ENCODE data around the gene TBKBP1. TPM values are rescaled to one million over a fixed set of nuclear protein-coding genes. Genes with fewer than 3 reads are reported as not detected.
"Not testable (repeated sequence)": the region's sequence is repeated elsewhere in the genome, so short reads cannot be mapped to it uniquely, and the experiment has no call there.

TBKBP1 gene
- total RNA-seq, 1 donor from 2014 or later: 6.3 TPM

GRCh38 chr17:47682138-47682537 is 11.8 kb upstream of the TBKBP1 start:
- DNase-seq (ENCODE audit: low read depth): no peak
- FAIRE-seq: no peak
- no peak overlapping the region for H3K4me3 ChIP-seq (ENCODE audit: low read depth, low read length)
- TF ChIP-seq, protein P1, sequence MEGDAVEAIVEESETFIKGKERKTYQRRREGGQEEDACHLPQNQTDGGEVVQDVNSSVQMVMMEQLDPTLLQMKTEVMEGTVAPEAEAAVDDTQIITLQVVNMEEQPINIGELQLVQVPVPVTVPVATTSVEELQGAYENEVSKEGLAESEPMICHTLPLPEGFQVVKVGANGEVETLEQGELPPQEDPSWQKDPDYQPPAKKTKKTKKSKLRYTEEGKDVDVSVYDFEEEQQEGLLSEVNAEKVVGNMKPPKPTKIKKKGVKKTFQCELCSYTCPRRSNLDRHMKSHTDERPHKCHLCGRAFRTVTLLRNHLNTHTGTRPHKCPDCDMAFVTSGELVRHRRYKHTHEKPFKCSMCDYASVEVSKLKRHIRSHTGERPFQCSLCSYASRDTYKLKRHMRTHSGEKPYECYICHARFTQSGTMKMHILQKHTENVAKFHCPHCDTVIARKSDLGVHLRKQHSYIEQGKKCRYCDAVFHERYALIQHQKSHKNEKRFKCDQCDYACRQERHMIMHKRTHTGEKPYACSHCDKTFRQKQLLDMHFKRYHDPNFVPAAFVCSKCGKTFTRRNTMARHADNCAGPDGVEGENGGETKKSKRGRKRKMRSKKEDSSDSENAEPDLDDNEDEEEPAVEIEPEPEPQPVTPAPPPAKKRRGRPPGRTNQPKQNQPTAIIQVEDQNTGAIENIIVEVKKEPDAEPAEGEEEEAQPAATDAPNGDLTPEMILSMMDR (IDR thresholded peaks at IDR 0.05; ENCODE audit: insufficient read depth, low read length, severe bottlenecking): no peak
- H3K36me3 ChIP-seq (ENCODE audit: control insufficient read depth, insufficient read depth, low read length): peaks cover 29% of the 10 kb centered on the region
- H3K27me3 ChIP-seq (ENCODE audit: control insufficient read depth, insufficient read depth, low read length): no peaks in the 10 kb centered on the region

DNA sequence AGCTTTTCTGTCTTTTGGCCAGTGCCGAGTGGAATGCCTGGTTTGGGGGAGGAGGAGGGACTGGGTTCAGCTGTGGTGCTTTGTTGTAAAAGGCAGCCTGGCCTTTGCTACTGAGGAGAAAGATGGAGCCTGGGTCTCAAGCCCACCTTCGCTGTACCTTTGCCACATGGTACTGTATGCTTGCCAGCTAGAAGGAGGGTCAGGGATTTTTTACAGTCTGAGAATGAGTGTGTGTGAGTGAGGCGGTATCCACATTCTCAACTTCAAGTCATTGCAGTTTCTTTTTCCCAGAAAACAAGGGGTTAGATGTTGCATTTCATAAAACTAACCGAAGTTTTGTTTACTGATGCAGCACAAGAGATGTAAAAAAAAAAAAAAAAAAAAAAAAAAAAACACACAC is 11.2 kb upstream of the TBKBP1 start:
- not testable (repeated sequence) for FAIRE-seq; DNase-seq (ENCODE audit: low read depth); H3K27me3 ChIP-seq (ENCODE audit: control insufficient read depth, insufficient read depth, low read length); H3K4me3 ChIP-seq (ENCODE audit: low read depth, low read length)
- peaks cover 26% of the 10 kb centered on the region for H3K36me3 ChIP-seq (ENCODE audit: control insufficient read depth, insufficient read depth, low read length)

DNA sequence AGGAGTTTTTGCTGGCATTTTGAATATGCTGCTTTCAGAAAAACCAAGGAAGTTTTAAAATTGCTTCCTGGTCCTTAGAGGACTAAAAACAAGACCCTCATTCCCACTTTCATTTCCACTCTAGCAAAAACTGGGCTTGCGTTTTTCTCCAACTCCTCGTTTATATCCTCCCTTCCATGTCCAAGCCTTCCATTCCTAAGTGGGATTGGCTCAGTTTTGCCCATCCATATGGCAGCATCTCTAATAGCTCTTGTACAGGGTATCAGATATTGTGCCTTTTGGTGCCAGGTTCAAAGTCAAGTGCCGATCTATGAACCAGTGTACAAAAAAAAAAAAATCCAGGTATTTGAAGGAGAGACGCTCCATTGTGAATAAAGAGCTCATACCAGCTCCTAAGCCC is 9.9 kb upstream of the TBKBP1 start:
- TF ChIP-seq, protein P1 (IDR thresholded peaks at IDR 0.05; ENCODE audit: insufficient read depth, low read length, severe bottlenecking): no peak
- no peak overlapping the region for H3K4me3 ChIP-seq (ENCODE audit: low read depth, low read length)
- DNase-seq (ENCODE audit: low read depth): no peak
- no peak for FAIRE-seq
- peaks cover 18% of the 10 kb centered on the region for H3K36me3 ChIP-seq (ENCODE audit: control insufficient read depth, insufficient read depth, low read length)
- no peaks in the 10 kb centered on the region for H3K27me3 ChIP-seq (ENCODE audit: control insufficient read depth, insufficient read depth, low read length)

DNA sequence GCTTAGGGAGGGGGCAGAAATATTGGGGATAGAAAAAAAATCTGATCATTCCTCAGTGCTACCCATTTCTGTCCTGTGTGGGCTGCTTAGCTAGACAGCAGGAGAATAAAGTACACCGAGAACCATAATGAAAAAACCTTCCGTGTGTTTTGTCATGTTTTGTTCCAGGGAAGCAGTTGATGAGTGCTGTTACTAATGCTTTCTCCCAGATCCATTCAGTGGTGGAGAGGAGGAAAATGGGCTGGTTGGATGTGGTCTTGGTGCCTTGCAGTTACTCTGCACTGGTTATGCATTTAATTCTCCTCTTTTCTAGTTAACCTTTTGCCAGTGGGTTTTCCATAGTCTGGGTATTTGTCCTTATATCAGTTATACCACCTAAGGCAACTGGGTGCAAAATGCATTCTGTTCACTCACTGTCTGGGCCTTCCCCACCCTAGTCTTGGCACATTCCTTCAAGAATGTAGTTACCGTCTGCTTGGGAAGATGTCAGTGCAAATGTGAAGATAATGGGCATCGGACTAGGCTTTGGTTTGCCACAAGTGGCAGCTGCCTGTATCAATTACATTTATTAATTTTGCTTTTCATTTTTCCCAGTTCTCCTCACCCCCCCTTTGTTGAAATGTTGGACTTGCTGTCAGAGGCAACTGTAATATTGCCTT is 9.3 kb upstream of the TBKBP1 start:
- DNase-seq (ENCODE audit: low read depth) (no peak), FAIRE-seq (no peak)
- Histone ChIP-seq H3K36me3 (ENCODE audit: control insufficient read depth, insufficient read depth, low read length) (peaks cover 17% of the 10 kb centered on the region), H3K4me3 (ENCODE audit: low read depth, low read length) (no peak overlapping the region), H3K27me3 (ENCODE audit: control insufficient read depth, insufficient read depth, low read length) (no peaks in the 10 kb centered on the region)
- TF ChIP-seq, protein P1 (IDR thresholded peaks at IDR 0.05; ENCODE audit: insufficient read depth, low read length, severe bottlenecking): no peak

- H3K27me3 ChIP-seq (ENCODE audit: control insufficient read depth, insufficient read depth, low read length): no peaks in the 10 kb centered on the region
- DNase-seq (ENCODE audit: low read depth) (peak; percentile 47), FAIRE-seq (no peak)
- peaks cover 12% of the 10 kb centered on the region for H3K36me3 ChIP-seq (ENCODE audit: control insufficient read depth, insufficient read depth, low read length)
- H3K4me3 ChIP-seq (ENCODE audit: low read depth, low read length): no peak overlapping the region
- TF ChIP-seq, protein P1 (IDR thresholded peaks at IDR 0.05; ENCODE audit: insufficient read depth, low read length, severe bottlenecking): no peak
These were observed 8.2 kb upstream of the TBKBP1 start for GRCh38 chr17:47685556-47686275.

DNA sequence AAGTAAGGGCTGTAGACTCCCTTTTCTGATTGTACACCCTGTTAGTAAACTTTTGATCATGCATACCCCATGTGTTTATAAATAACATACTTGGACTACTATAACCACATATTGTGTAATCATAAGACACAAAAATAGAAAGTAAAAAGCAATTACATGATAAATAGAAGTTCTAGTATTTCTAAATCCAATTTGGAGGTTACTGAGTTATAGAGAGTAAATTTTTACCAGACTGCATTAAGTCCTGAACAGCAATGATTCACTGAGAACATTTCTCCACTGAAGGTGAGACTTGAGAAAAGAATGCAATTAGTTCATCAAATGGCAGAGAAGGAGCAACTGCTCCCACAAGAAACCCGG is 7.7 kb upstream of the TBKBP1 start:
- no peaks in the 10 kb centered on the region for H3K27me3 ChIP-seq (ENCODE audit: control insufficient read depth, insufficient read depth, low read length)
- TF ChIP-seq, protein P1 (IDR thresholded peaks at IDR 0.05; ENCODE audit: insufficient read depth, low read length, severe bottlenecking): no peak
- peak; percentile 65 for DNase-seq (ENCODE audit: low read depth)
- peaks cover 12% of the 10 kb centered on the region for H3K36me3 ChIP-seq (ENCODE audit: control insufficient read depth, insufficient read depth, low read length)
- H3K4me3 ChIP-seq (ENCODE audit: low read depth, low read length): no peak overlapping the region
- no peak for FAIRE-seq
